KMS-11 (cell line): ENCODE results near the gene MCF2L.

ENCODE experiments used
- H2AFZ ChIP-seq: fragments of 200-600 bp; sonication (generic); 2 replicates; pipeline ENCODE4 v1.6.1; 2016; ENCODE audit warnings: antibody characterized with exemption, mixed run types, low read depth
- H3K27ac ChIP-seq: fragments of 200-600 bp; sonication (generic); 2 replicates; pipeline ENCODE4 v1.6.1; 2016; ENCODE audit warnings: mild to moderate bottlenecking, mixed run types
- H3K27me3 ChIP-seq: fragments of 200-600 bp; sonication (generic); 2 replicates; pipeline ENCODE4 v1.6.1; 2017; ENCODE audit warnings: mild to moderate bottlenecking, low read depth, mixed run types, moderate library complexity; ENCODE audit not compliant: insufficient read depth
- H3K36me3 ChIP-seq: fragments of 200-600 bp; sonication (generic); 2 replicates; pipeline ENCODE4 v1.6.1; 2017; ENCODE audit warnings: mild to moderate bottlenecking, mixed run types; ENCODE audit not compliant: insufficient read depth
- H3K4me1 ChIP-seq: fragments of 200-600 bp; sonication (generic); 2 replicates; pipeline ENCODE4 v1.6.1; 2016; ENCODE audit warnings: mild to moderate bottlenecking, low read depth, mixed run types; ENCODE audit not compliant: poor library complexity, severe bottlenecking
- H3K4me2 ChIP-seq: fragments of 200-600 bp; sonication (generic); 2 replicates; pipeline ENCODE4 v1.7.0; 2016; ENCODE audit warnings: mild to moderate bottlenecking, mixed run types
- H3K4me3 ChIP-seq: fragments of 200-600 bp; sonication (generic); IDR thresholded peaks from 2 replicates; pipeline ENCODE4 v1.6.1; 2017; ENCODE audit warnings: low read depth, low read length, mixed read lengths; ENCODE audit not compliant: insufficient read depth
- H3K79me2 ChIP-seq: fragments of 200-600 bp; sonication (generic); 2 replicates; pipeline ENCODE4 v1.6.1; 2016; ENCODE audit warnings: low read depth, mixed run types; ENCODE audit not compliant: insufficient read depth
- H3K9ac ChIP-seq: fragments of 200-600 bp; sonication (generic); 2 replicates; pipeline ENCODE4 v1.6.1; 2016; ENCODE audit warnings: mild to moderate bottlenecking, mixed run types
- H4K20me1 ChIP-seq: fragments of 200-600 bp; sonication (generic); 2 replicates; pipeline ENCODE4 v1.6.1; 2016; ENCODE audit warnings: mild to moderate bottlenecking, mixed run types; ENCODE audit not compliant: insufficient read depth
- TF ChIP-seq, protein P1 (sequence below): fragments of 200-600 bp; sonication (generic); conservative IDR thresholded peaks from 2 replicates; pipeline ENCODE4 v1.6.1; 2017; ENCODE audit warnings: low read depth, mild to moderate bottlenecking, antibody characterized with exemption, low read length, moderate library complexity, mixed read lengths

MCF2L gene

GRCh38 chr13:113058988-113059850 is 90.2 kb downstream of the MCF2L start:
- Histone ChIP-seq H3K9ac (no peak overlapping the region), H3K79me2 (no peaks in the 10 kb centered on the region), H3K4me2 (no peak overlapping the region), H3K27me3 (no peaks in the 10 kb centered on the region), H3K27ac (no peak overlapping the region), H3K4me1 (no peaks in the 10 kb centered on the region), H4K20me1 (no peaks in the 10 kb centered on the region), H3K36me3 (no peaks in the 10 kb centered on the region), H3K4me3 (no peak overlapping the region), H2AFZ (no peak overlapping the region)
- TF ChIP-seq, protein P1, sequence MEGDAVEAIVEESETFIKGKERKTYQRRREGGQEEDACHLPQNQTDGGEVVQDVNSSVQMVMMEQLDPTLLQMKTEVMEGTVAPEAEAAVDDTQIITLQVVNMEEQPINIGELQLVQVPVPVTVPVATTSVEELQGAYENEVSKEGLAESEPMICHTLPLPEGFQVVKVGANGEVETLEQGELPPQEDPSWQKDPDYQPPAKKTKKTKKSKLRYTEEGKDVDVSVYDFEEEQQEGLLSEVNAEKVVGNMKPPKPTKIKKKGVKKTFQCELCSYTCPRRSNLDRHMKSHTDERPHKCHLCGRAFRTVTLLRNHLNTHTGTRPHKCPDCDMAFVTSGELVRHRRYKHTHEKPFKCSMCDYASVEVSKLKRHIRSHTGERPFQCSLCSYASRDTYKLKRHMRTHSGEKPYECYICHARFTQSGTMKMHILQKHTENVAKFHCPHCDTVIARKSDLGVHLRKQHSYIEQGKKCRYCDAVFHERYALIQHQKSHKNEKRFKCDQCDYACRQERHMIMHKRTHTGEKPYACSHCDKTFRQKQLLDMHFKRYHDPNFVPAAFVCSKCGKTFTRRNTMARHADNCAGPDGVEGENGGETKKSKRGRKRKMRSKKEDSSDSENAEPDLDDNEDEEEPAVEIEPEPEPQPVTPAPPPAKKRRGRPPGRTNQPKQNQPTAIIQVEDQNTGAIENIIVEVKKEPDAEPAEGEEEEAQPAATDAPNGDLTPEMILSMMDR, result no peak

DNA sequence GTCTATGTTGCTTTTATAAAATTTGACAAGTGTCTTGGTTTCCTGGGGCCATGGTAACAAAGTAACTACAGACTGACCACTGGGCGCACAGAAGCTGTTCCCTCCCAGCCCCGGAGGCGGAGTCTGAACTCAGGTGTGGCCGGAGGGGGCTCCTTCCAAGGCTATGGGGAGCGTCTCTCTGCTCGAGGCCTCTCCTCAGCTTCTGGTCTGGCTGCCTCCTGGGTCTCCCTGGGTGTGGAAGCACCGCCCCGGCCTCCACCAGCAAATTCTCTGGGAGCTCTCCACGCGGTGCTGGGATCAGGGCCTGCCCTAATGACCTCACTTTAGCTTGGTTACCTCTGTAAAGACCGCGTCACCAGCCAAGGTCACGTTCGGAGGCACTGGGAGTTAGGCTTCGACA is 90.9 kb downstream of the MCF2L start:
- H3K36me3 ChIP-seq, result no peaks in the 10 kb centered on the region
- H3K4me1 ChIP-seq, result no peaks in the 10 kb centered on the region
- no peak overlapping the region for H3K4me2 ChIP-seq
- H3K79me2 ChIP-seq, result no peaks in the 10 kb centered on the region
- TF ChIP-seq, protein P1, result no peak
- no peak overlapping the region for H2AFZ ChIP-seq
- H3K27ac ChIP-seq, result no peak overlapping the region
- no peaks in the 10 kb centered on the region for H3K27me3 ChIP-seq
- no peaks in the 10 kb centered on the region for H4K20me1 ChIP-seq
- no peak overlapping the region for H3K4me3 ChIP-seq
- no peak overlapping the region for H3K9ac ChIP-seq

- H3K36me3 ChIP-seq, result no peaks in the 10 kb centered on the region
- no peak overlapping the region for H3K4me3 ChIP-seq
- H3K79me2 ChIP-seq, result no peaks in the 10 kb centered on the region
- H3K4me1 ChIP-seq, result no peaks in the 10 kb centered on the region
- TF ChIP-seq, protein P1, result no peak
- H2AFZ ChIP-seq, result no peak overlapping the region
- H3K27me3 ChIP-seq, result no peaks in the 10 kb centered on the region
- H4K20me1 ChIP-seq, result no peaks in the 10 kb centered on the region
- no peak overlapping the region for H3K27ac ChIP-seq
- no peak overlapping the region for H3K4me2 ChIP-seq
- no peak overlapping the region for H3K9ac ChIP-seq
These were observed 91.7 kb downstream of the MCF2L start for GRCh38 chr13:113060557-113061270.

DNA sequence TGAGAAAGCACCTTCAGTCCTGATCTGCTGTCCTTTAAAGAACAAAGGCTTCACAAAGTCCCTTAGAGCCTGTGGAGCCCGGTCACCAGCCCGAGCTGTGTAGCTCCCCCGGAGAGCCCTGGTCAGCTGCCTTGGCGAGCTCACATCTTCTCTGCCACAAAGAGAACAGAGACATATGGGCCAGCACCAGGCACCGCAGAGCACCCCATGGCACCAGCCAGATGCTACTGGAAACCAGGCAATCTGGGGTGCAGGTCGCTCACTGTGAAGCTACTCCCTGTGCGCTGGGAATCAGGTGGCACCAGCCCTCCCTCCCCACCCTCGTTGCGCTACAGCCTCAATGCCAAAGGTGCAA is 92.2 kb downstream of the MCF2L start:
- Histone ChIP-seq H3K9ac (no peak overlapping the region), H3K79me2 (no peaks in the 10 kb centered on the region), H3K27ac (no peak overlapping the region), H2AFZ (no peak overlapping the region), H3K4me1 (no peaks in the 10 kb centered on the region), H3K4me3 (no peak overlapping the region), H3K36me3 (no peaks in the 10 kb centered on the region), H4K20me1 (no peaks in the 10 kb centered on the region), H3K4me2 (no peak overlapping the region), H3K27me3 (no peaks in the 10 kb centered on the region)
- TF ChIP-seq, protein P1, result no peak
